NB4 (cell line): ENCODE measurements around the gene RASGEF1C.

ENCODE experiments used
- CTCF ChIP-seq: IDR thresholded peaks from one replicate; pipeline ENCODE4 v1.5.1; 2012; ENCODE audit warnings: low read depth, low read length
- MAX ChIP-seq: IDR thresholded peaks from 2 replicates; pipeline ENCODE4 v1.6.1; 2011; ENCODE audit warnings: low read depth, low read length

GRCh38 chr5:180157866-180158265, 51.1 kb downstream of the RASGEF1C start:
- TF ChIP-seq MAX (no peak), CTCF (no peak)
